Measurements from ENCODE around the gene G6PC1. TPM values are rescaled to one million over a fixed set of nuclear protein-coding genes. Genes with fewer than 3 reads are reported as not detected.
A peak's percentile ranks its signal among the peaks of the same experiment; 100 is the strongest.

The G6PC1 gene
- total and polyA plus RNA-seq, 2 of the 4 experiments (the other 2 are of a cell fraction) = not detected

DNA sequence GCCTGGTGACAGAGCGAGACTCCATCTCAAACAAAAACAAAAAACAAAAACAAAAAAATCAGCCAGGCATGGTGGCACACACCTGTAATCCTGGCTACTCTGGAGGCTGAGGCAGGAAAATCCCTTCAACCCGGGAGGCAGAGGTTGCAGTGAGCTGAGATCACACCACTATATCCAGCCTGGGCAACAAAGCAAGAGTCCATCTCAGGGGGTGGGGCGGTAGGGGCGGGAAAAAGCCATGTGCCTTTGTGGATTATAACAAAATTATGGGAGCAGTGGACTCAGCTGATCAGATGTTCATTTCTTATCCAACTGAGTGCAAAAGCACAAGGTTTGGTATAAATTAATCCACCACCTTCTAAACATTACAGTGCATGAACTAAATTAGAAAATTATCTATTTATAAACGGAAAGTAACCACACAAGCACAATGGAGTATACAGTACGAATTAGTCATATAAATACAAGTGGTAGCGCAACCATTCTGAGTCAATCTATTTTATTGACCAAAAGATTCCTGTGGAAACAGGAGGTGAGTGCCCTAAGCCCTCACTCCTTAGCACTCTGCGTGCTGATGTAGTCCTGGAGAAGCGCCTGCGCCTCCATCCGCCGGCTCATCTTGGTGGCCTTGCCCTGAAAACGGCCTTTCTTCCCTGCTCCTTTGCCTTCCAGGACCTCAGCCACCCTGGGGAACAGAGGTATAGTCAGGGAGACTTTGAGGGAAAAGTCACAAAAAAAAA lies 49.6 kb downstream of the G6PC1 start:
- dilution Hi-C loops (cut with HindIII; ENCODE audit: low sequenced_read_pairs, unreplicated experiment) (no loop called here), in situ Hi-C loops (cut with MboI; ENCODE audit: low sequenced_read_pairs) (loop anchor here (25.0 kb wide), 1 partner anchor 112 kb away; no protein-coding TSS in a partner anchor), intact Hi-C loops (cut with micrococcal nuclease) (no loop called here)
- DNase-seq = peak; percentile 86
- no peak overlapping the region for H2BK5ac ChIP-seq (ENCODE audit: low read depth, low read length, poor library complexity, severe bottlenecking)
- no peak overlapping the region for H3K4me2 ChIP-seq (ENCODE audit: low read depth, low read length)
- H4K91ac ChIP-seq (ENCODE audit: insufficient read depth, low read depth, low read length) = no peak overlapping the region
- no peak overlapping the region for H3K4me3 ChIP-seq (ENCODE audit: insufficient read depth, low read depth, low read length)
- CTCF ChIA-PET = interaction anchor here (0.6 to 1.1 kb wide), 2 partner anchors 21 to 372 kb away, joined by 3 to 4 read pairs; no protein-coding TSS in a partner anchor
- H2AK5ac ChIP-seq (ENCODE audit: low read depth, low read length) = no peak overlapping the region
- H2BK120ac ChIP-seq (ENCODE audit: low read depth, low read length) = no peak overlapping the region
- H3K56ac ChIP-seq (ENCODE audit: extremely low read depth, insufficient read depth, low read length) = no peak overlapping the region
- H3K14ac ChIP-seq (replicated peaks; ENCODE audit: low read depth, low read length) = no peak overlapping the region
- no peak overlapping the region for H3K23ac ChIP-seq (ENCODE audit: low read depth, low read length)
- H3K9me3 ChIP-seq (ENCODE audit: control insufficient read depth, insufficient read depth, low read length) = no peaks in the 10 kb centered on the region
- H3K4me1 ChIP-seq (ENCODE audit: control insufficient read depth, insufficient read depth, low read length) = peaks cover 5% of the 10 kb centered on the region
- no peaks in the 10 kb centered on the region for H3K27me3 ChIP-seq (ENCODE audit: control insufficient read depth, insufficient read depth, low read length)
- no CpG with 5 or more reads among the region's 13 CpGs for WGBS, 2 experiments (ENCODE audit: extremely low coverage in 2 of 2, insufficient read length in 1 of 2)
- no peak overlapping the region for H3K27ac ChIP-seq (ENCODE audit: insufficient read depth, low read length)
- peak; percentile 89 for ATAC-seq (ENCODE audit: low read depth)
- no peak overlapping the region for H3K18ac ChIP-seq (ENCODE audit: low read depth, low read length)
- TF ChIP-seq MAFK (IDR thresholded peaks at IDR 0.05; ENCODE audit: low read depth, low read length) = no peak
- TF ChIP-seq FOS (IDR thresholded peaks at IDR 0.05; ENCODE audit: low read depth, low read length) = peak; percentile 61; the same call in 1 of the 2 replicates
- TF ChIP-seq CEBPB (IDR thresholded peaks at IDR 0.05; ENCODE audit: low read depth, low read length) = peak; percentile 74
- no peak for TF ChIP-seq RAD21 (IDR thresholded peaks at IDR 0.05; ENCODE audit: low read length)
- TF ChIP-seq MXI1 (IDR thresholded peaks at IDR 0.05; ENCODE audit: borderline replicate concordance, low read depth, low read length) = no peak
- TF ChIP-seq RFX5 (IDR thresholded peaks at IDR 0.05; ENCODE audit: low read depth, low read length) = no peak
- no peak for TF ChIP-seq NFE2L2 (IDR thresholded peaks at IDR 0.05; ENCODE audit: low read depth, low read length)
- TF ChIP-seq, protein P1, sequence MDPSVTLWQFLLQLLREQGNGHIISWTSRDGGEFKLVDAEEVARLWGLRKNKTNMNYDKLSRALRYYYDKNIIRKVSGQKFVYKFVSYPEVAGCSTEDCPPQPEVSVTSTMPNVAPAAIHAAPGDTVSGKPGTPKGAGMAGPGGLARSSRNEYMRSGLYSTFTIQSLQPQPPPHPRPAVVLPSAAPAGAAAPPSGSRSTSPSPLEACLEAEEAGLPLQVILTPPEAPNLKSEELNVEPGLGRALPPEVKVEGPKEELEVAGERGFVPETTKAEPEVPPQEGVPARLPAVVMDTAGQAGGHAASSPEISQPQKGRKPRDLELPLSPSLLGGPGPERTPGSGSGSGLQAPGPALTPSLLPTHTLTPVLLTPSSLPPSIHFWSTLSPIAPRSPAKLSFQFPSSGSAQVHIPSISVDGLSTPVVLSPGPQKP (IDR thresholded peaks at IDR 0.05; ENCODE audit: borderline replicate concordance, low read depth, low read length) = no peak
- peak; percentile 75 for TF ChIP-seq RCOR1 (IDR thresholded peaks at IDR 0.05; ENCODE audit: insufficient replicate concordance, low read length)
- TF ChIP-seq POLR2A (IDR thresholded peaks at IDR 0.05; ENCODE audit: low read depth, low read length) = no peak
- no peak for TF ChIP-seq SMC3 (IDR thresholded peaks at IDR 0.05; ENCODE audit: low read depth, low read length)
- peak; percentile 61; the same call in 1 of the 2 replicates for TF ChIP-seq BHLHE40 (IDR thresholded peaks at IDR 0.05; ENCODE audit: low read depth, low read length)
- no peak for TF ChIP-seq MAZ (IDR thresholded peaks at IDR 0.05; ENCODE audit: borderline replicate concordance, low read depth, low read length)
- TF ChIP-seq, protein P2, sequence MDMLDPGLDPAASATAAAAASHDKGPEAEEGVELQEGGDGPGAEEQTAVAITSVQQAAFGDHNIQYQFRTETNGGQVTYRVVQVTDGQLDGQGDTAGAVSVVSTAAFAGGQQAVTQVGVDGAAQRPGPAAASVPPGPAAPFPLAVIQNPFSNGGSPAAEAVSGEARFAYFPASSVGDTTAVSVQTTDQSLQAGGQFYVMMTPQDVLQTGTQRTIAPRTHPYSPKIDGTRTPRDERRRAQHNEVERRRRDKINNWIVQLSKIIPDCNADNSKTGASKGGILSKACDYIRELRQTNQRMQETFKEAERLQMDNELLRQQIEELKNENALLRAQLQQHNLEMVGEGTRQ (IDR thresholded peaks at IDR 0.05; ENCODE audit: low read depth, low read length) = no peak
- H2BK20ac ChIP-seq (ENCODE audit: low read depth, low read length) = no peak overlapping the region
- H3K4ac ChIP-seq (ENCODE audit: low read depth, low read length) = no peak overlapping the region
- peaks cover 26% of the 10 kb centered on the region for H3K36me3 ChIP-seq (ENCODE audit: control insufficient read depth, insufficient read depth, low read length)
- H3K79me1 ChIP-seq (ENCODE audit: low read depth in 1 of 2, low read length in 2 of 2) = no peaks in the 10 kb centered on the region
- no peak overlapping the region for H2AK9ac ChIP-seq (replicated peaks; ENCODE audit: low read depth, low read length, poor library complexity)
- H2AFZ ChIP-seq (replicated peaks; ENCODE audit: low read length, poor library complexity) = no peak overlapping the region
- H2BK15ac ChIP-seq (ENCODE audit: low read depth, low read length) = no peak overlapping the region
- no peak overlapping the region for H4K5ac ChIP-seq (ENCODE audit: low read depth, low read length)
- peaks cover 32% of the 10 kb centered on the region for H4K20me1 ChIP-seq (ENCODE audit: insufficient read depth, low read length)
- H3K9ac ChIP-seq (ENCODE audit: low read depth, low read length) = no peak overlapping the region
- H4K8ac ChIP-seq (ENCODE audit: low read depth in 2 of 2, low read length in 2 of 2) = no peak overlapping the region
- POLR2A ChIA-PET (ENCODE audit: unreplicated experiment) = no interaction called here
- no TSS peak for BruUV-seq (replicated peaks)
- 0 out of 2 replicates have a peak, but pooled peaks cover 5% of the 10 kb centered on the region for H3K9me1 ChIP-seq (ENCODE audit: insufficient read depth, low read length)
